Ovary (tissue), 3 donors: Measurements from ENCODE around the gene CCDC124.

Experiments used
- EP300 ChIP-seq: sonication (generic); formaldehyde crosslinking; IDR thresholded peaks from one replicate; pipeline ENCODE4 v1.6.1; 2017; ENCODE audit warnings: antibody characterized with exemption
- POLR2A ChIP-seq: fragments of 450-650 bp; IDR thresholded peaks from one replicate; pipeline ENCODE4 v1.6.1; 2017; ENCODE audit warnings: antibody characterized with exemption, mild to moderate bottlenecking, moderate library complexity
- TF ChIP-seq, protein P1 (sequence below), 3 donors: fragments of 450-650 bp in 2 of 3; fragments of 200-600 bp in 1 of 3; IDR thresholded peaks; one replicate each; pipeline versions ENCODE4 v1.5.1 to v1.8.0; 2016 to 2022; ENCODE audit warnings: antibody characterized with exemption in 3 of 3, mild to moderate bottlenecking in 1 of 3
- donor health status: DM: no; HTN: no; CAD: no.

DNA sequence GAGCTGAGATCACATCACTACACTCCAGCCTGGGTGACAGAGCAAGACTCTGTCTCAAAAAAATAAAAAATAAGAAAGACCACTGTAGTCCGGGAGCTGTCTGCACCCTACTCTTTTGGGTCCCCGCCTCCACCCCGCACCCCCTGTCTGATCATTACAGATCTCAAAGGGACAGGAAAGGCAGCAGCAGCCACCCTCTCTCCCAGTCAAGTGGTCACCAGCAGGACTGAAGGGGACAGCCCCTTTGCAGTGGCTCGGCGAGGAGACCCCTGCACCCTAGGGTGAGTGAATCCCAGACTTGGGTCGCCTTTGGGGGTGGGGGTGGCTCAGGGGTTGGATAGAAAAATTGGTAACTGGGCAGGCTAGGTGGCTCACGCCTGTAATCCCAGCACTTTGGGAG is 21.6 kb downstream of the CCDC124 start:
- TF ChIP-seq, protein P1, sequence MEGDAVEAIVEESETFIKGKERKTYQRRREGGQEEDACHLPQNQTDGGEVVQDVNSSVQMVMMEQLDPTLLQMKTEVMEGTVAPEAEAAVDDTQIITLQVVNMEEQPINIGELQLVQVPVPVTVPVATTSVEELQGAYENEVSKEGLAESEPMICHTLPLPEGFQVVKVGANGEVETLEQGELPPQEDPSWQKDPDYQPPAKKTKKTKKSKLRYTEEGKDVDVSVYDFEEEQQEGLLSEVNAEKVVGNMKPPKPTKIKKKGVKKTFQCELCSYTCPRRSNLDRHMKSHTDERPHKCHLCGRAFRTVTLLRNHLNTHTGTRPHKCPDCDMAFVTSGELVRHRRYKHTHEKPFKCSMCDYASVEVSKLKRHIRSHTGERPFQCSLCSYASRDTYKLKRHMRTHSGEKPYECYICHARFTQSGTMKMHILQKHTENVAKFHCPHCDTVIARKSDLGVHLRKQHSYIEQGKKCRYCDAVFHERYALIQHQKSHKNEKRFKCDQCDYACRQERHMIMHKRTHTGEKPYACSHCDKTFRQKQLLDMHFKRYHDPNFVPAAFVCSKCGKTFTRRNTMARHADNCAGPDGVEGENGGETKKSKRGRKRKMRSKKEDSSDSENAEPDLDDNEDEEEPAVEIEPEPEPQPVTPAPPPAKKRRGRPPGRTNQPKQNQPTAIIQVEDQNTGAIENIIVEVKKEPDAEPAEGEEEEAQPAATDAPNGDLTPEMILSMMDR (IDR thresholded peaks at IDR 0.05), result no peak
- TF ChIP-seq POLR2A, result no peak
- no peak for TF ChIP-seq EP300
